ENCODE data around the gene GON4L.
"Not testable (repeated sequence)": the region's sequence is repeated elsewhere in the genome, so short reads cannot be mapped to it uniquely, and the experiment has no call there.

GON4L gene

DNA sequence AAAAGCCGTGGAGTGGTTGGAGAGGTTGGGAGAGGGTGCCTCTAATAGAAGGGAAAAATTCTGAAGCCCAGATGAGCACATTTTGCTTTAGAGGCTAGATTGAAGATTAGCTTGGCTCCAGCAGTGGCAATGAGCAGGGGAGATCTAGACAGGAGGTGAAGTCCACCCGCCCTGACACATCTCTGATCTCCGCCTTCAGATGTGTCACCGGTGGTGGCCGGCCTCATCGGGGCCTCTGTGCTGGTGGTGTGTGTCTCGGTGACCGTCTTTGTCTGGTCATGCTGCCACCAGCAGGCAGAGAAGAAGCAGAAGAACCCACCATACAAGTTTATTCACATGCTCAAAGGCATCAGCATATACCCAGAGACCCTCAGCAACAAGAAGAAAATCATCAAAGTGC is 10.8 kb upstream of the GON4L start:
- DNase-seq, result no peak

GRCh38 chr1:155864393-155864792 is 7.4 kb upstream of the GON4L start:
- no peak for DNase-seq

GRCh38 chr1:155861896-155862295 is 4.9 kb upstream of the GON4L start:
- DNase-seq, result no peak

GRCh38 chr1:155860970-155861510 is 4.0 kb upstream of the GON4L start:
- no peak for DNase-seq

- DNase-seq, result peak in 2 of 3 experiments; percentile 91 to 95
Observed at GRCh38 chr1:155859881-155860871, 3.2 kb upstream of the GON4L start.

- DNase-seq, result peak; percentile 98 to 100 (median 100)
Observed at GRCh38 chr1:155859234-155859829, 2.3 kb upstream of the GON4L start, which contains the start of gene SYT11. SYT11 (plus strand) TSS chr1:155859567; CDS start chr1:155859762, 195 bp downstream.

DNA sequence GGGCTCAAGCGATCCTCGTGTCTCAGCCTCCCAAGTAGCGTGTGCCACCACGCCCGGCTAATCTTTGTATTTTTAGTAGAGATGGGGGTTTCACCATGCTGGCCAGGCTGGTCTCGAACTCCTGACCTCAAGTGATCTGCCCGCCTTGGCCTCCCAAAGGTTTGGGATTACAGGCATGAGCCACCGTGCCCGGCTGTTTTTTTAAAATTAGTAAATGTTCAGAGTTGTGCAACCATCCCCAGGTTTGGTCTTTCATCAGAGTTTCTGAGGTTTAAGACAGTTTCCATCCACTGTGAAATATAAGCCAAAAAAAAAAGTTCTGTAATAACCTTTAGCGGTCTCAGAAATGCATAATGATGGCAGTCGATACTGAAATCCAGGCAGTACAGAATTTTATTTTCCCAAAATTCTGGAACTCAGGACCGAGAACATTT is 1.8 kb upstream of the GON4L start:
- no peak for DNase-seq

DNA sequence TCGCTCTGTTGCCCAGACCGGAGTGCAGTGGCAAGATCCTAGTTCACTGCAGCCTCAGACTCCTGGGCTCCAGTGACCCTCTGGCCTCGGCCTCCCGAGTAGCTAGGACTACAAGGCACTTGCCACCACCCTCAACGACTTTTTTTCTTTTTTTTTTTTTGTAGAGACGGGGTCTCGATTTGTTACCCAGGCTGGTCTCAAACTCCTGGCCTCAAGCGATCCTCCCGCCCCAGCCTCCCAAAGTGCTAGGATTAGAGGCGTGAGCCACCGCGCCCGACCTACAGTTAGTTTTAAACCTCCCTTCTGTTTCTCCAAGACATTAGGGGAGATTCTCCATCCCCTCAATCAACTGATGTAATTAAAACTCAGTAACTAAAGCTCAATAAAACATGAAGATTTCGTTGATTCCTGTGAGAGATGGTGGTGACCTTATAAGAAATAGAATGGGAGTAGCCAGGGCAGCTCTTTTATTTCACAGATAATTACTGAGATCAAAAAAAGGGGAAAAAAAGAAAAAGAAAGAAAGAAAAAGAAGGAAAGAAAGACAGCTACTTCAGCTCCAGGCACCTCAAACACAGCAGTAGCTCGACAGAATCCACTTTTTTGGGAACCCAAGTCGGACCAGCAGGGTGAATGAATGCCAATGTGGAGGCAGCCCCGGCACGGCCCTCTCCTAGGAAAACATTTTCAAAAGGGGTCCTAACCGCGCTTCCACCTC is 598 bp downstream of the GON4L start:
- DNase-seq, result no peak

DNA sequence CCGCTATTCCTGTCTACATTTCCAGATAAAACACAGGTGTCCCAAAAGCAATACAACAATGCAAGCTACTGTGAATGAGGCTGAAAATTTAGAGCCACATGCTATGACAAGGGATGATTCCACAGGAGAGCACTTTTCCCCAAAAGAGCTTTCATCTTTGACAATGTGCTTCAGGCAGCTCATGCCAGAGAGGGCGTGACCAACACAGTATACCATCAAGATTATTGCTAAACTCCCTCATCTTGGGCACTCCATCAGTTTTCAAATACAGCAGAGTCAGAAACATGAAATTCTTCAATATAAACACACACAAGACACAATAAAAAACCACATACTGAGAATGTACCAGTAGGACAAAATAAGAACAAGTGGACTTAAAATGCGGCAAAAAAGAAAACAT is 6.7 kb downstream of the GON4L start:
- DNase-seq, result no peak

DNA sequence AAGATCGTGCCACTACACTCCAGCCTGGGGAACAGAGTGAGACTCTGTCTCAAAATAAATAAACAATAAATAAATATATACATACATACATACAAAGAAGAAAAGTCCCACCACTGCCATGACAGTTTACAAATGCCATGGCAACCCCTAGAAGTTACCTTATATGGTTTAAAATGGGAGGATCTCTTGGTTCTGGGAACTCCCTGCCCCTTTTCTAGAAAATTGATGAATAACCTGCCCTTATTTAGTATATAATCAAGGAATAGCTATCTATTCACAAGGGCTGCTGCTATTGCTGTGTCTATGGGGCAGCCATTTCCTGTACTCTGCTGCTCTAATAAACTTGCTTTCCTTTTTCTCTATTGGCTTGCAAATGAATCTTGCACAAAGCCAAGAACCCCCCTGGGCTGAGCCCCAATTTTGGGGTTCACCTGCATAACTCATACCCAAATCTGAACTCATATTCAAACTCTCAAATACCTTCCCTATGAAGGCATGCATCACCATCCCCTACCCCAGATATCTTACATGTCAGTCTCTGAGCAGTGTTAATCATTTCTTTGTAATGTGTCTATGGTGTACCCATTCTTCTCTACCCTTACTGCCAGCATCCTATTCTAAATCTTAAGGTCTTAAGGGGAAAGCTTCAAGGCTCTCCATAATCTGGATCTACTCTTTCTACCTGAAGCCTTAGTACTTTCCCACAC is 9.0 kb downstream of the GON4L start:
- no peak for DNase-seq

DNA sequence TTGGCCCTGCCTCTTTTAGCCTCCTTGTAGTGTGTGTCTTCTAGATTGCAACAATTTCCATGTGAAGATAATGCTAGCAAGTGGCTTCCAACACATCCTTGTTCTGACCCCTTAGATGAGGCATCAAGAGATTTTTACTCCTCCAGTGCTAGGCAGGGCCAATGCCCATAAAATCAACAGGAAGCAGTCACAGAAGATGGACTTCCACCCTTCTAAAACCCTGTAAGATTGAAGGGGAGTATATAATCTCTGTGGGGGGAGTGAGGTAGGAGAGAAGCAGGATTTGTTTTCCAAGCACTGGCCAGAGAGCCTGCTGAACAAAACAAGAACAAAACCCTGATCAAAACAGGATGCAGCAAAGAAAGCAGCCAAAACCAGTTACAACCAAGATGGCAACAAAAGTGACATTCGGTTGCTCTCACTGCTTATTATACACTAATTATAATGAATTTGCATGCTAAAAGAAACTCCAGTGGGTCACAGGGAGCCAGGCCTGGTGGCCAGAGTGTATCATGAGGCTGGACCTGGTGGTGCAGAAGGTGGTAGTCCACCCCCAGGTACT is 12.1 kb downstream of the GON4L start:
- no peak for DNase-seq

DNA sequence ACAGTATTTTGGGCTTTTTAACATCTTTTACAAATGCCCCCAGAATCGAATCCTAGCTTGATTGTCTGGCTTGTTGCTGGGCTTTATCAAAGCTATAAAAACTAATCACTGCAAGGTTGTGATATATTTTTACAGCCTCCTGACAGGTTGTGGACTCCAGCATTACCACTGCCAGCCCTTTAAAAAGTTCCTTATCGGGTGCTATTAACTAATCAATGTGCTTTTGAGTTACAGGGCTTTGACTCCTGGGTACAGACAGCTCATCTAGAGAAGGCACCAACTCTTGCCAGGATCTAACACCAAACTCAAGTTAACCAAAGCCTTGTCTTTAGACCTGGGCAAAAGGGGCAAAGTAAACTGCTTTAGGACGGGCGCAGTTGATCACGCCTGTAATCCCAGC is 16.6 kb downstream of the GON4L start:
- DNase-seq, result no peak

GRCh38 chr1:155835548-155835947 is 21.5 kb downstream of the GON4L start:
- DNase-seq, result no peak

GRCh38 chr1:155834927-155835399 is 22.1 kb downstream of the GON4L start:
- DNase-seq, result not testable (repeated sequence)

DNA sequence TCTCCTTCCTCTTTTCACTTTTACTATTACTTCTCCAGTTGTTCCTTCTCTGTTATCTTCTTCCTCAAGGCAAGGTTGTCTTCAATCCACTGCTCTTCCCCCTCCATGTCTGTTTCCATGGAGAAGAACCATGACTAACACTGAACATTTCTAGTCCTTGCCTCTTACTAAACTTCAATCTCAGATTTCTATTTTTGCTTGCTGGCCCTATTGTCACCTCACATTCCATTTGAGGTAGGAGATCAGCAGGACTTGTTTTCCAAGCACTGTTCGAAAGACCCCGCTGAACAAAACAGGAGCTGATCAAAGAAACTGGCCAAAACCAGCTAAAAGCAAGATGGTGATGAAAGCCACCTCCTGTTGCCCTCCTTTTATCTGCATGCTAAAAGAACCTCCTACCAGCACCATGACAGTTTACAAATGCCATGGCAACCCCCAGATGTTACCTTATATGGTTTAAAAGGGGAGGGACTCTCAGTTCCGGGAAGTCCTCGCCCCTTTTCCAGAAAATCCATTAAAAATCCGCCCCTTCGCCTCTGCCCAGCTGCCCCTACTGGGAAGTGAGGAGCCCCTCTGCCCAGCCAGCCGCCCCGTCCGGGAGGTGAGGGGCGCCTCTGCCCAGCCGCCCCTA is 22.6 kb downstream of the GON4L start:
- DNase-seq, result no peak

DNA sequence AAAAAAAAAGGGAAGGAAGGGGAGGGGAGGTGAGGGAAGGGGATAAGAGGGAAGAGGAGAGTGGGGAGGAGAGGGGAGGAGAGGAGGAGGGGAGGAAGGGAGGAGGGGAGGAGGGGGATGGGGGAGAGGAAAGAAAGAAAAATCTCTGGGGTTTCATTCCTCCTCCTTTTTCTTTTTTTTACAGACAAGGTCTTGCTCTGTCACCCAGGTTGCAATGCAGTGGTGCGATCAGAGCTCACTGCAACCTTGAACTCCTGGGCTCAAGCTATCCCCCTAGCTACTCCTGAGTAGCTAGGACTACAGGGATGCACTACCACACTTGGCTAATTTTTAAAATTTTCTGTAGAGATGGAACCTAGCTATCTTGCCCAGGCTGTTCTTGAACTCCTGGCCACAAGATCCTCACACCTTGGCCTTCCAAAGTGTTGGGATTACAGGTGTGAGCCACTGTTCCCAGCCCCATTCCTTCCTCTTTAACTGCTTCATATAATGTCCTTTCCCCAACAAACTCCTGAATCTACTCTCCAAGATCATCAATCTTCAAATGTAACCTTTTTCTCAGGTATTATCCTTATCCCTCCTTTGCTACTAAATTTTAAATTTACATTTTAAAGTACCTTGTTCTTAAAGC is 23.2 kb downstream of the GON4L start:
- no peak for DNase-seq

DNA sequence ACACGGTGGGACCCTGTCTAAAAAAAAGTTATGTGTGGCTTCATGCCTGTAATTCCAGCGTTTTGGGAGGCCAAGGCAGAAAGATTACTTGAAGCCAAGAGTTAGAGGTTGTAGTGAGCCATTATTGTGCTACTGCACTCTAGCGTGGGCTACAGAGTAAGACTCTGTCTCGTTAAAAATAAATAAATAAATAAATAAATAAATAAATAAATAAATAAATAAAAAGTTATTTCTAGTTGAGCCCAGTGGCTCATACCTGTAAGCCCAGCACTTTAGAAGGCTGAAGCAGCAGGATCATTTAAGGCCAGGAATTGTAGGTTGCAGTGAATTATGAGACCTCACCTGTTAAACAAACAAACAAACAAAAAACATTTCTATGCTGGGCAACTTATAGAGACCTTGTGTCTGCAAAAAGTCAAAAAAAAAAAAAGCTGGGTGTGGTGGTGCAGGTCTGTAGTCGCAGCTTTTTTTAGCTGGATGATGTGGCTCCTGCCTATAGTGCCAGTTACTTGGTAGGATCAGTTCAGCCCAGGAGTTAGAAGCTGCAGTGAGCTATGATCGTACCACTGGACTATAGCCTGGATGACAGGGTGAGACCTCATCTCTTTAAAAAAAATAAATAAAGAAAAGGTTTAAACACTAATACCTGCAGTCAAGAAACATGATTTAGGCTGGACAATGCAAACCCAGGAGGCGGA is 25.6 kb downstream of the GON4L start:
- DNase-seq, result no peak

DNA sequence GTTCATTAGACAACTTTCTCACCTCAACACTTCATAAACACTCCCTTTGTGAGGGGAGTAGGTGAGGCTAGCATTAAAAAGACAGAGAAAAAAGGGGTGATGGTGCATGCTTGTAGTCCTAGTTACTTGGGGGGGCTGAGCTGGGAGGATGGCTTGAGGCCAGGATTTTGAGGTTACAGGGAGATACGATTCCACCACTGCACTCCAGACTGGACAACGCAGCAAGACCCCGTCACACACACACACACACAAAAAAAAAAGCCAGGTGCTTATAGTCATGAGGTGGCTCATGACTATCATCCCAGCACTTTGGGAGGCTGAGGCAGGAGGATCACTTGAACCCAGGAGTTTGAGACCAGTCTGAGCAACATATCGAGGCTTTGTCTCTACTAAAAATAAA is 29.6 kb downstream of the GON4L start:
- no peak for DNase-seq

DNA sequence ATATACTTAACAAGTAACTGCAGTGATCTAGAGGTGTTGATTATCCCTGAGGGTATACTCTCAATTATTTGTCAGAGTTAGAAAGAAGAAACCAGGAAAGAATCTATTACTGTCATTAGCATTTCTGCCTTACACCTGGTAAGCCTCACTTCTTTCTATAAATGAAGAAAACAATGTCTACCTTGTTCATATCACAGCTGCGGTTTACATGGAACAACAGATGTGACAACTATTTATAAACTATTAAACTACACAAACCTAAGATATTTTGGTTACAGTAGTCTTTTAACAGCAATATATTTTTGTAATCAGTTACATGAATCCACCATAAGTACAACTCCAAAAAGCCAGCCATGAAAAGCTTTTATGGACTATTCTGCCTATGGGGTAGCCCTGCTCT is 40.7 kb downstream of the GON4L start:
- DNase-seq, result no peak

DNA sequence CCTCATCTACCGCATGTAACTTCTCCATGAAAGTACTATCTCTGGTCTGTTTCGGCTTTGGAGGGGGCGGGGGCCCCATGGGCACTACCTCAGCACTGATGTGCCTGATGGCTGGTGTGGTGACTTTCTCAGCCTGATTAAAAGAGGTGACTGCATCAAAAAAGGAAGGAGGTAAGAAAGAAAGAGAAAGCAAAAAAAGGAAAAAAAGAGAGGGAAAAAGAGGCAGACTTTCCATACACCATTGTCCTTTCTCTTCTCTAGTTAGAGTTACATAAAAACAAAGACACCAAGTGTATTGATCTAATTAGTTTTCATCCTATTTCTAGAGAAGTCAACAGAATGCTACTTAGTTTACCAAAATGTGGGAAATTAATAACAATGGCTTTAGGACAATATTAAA is 43.3 kb downstream of the GON4L start:
- no peak for DNase-seq
